ENCODE results near the gene PLXNC1.

Gene PLXNC1

DNA sequence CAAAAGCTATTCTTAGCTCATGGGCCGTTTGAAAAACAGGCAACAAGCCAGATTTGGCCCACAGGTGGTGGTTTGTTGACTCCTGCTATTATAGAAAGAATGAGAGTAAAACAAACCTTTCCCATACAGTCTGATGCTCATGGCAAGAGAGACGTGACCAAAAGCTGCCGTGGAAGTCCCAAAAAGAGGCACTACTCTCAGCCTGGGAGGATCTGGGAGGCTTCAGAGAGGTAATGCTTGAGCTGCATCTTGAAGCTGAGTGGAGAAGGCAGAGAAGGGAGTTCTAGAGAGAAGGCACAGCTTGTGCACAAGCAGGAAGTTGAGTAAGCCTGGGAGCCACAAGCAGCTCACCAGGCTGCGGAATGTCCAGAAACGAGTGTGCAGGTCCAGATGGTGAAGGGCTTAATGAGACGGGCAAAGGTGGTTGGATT lies 9.6 kb downstream of the PLXNC1 start:
- TF ChIP-seq, protein P1, sequence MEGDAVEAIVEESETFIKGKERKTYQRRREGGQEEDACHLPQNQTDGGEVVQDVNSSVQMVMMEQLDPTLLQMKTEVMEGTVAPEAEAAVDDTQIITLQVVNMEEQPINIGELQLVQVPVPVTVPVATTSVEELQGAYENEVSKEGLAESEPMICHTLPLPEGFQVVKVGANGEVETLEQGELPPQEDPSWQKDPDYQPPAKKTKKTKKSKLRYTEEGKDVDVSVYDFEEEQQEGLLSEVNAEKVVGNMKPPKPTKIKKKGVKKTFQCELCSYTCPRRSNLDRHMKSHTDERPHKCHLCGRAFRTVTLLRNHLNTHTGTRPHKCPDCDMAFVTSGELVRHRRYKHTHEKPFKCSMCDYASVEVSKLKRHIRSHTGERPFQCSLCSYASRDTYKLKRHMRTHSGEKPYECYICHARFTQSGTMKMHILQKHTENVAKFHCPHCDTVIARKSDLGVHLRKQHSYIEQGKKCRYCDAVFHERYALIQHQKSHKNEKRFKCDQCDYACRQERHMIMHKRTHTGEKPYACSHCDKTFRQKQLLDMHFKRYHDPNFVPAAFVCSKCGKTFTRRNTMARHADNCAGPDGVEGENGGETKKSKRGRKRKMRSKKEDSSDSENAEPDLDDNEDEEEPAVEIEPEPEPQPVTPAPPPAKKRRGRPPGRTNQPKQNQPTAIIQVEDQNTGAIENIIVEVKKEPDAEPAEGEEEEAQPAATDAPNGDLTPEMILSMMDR (IDR thresholded peaks at IDR 0.05; ENCODE audit: insufficient read depth, missing control alignments): no peak
- no peak for FAIRE-seq
- DNase-seq (ENCODE audit: insufficient read length, low spot score): no peak

GRCh38 chr12:94158666-94159065 lies 10.3 kb downstream of the PLXNC1 start:
- TF ChIP-seq, protein P1 (IDR thresholded peaks at IDR 0.05; ENCODE audit: insufficient read depth, missing control alignments): no peak
- no peak for FAIRE-seq

DNA sequence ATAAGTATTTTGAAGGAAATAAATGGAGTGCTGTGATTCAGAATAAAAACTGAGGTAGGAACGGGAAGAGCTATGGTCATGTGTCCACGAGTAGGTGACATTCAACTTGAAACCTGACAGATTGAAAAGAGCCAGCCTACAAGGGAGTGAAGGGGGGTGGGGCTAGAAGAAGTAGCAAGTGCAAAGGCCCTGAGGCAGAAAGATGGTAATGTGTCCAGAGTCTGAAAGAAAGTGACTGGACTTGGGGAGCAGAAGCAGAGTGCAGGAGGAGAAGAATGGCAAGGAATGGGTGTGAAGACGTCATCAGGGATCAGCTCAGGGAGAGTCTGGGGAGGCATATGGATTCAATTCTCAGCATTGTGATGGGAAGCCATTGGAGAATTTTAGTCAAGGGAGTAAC lies 13.7 kb downstream of the PLXNC1 start:
- no peak for FAIRE-seq
- TF ChIP-seq, protein P1 (IDR thresholded peaks at IDR 0.05; ENCODE audit: insufficient read depth, missing control alignments): no peak
- no peak for DNase-seq (ENCODE audit: insufficient read length, low spot score)

More at GRCh38 chr12:94158666-94159065, 10.3 kb downstream of the PLXNC1 start:
- DNase-seq (ENCODE audit: insufficient read length, low spot score): no peak

DNA sequence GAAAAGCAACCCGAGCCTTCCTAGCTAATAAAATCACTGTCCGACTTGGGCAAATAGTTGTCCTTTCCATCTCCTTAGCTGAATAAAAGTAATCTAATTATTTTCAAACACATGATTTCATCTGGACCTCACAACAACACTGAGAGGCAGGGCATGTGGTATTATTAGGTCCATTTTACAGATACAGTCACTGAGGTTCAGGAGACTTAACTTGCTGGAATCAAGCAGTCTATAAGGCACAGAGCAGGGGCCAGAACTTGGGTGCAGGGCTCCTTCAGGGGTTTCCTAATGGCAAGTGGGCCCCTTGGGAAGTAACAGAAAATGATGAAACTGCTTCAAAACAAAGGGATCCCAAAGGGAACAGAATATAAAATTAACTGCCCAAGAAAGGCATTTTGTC lies 15.5 kb downstream of the PLXNC1 start:
- TF ChIP-seq, protein P1 (IDR thresholded peaks at IDR 0.05; ENCODE audit: insufficient read depth, missing control alignments): no peak
- no peak for FAIRE-seq

GRCh38 chr12:94165138-94165537 lies 16.8 kb downstream of the PLXNC1 start:
- DNase-seq (ENCODE audit: insufficient read length, low spot score) (no peak), FAIRE-seq (no peak)
- TF ChIP-seq, protein P1 (IDR thresholded peaks at IDR 0.05; ENCODE audit: insufficient read depth, missing control alignments): no peak

More for the DNA sequence above, 15.5 kb downstream of the PLXNC1 start:
- no peak for DNase-seq (ENCODE audit: insufficient read length, low spot score)

- no peak for DNase-seq (ENCODE audit: insufficient read length, low spot score)
- TF ChIP-seq, protein P1 (IDR thresholded peaks at IDR 0.05; ENCODE audit: insufficient read depth, missing control alignments): no peak
- no peak for FAIRE-seq
These were observed 17.4 kb downstream of the PLXNC1 start for GRCh38 chr12:94165670-94166364.

GRCh38 chr12:94167071-94167755 lies 18.8 kb downstream of the PLXNC1 start:
- TF ChIP-seq, protein P1 (IDR thresholded peaks at IDR 0.05; ENCODE audit: insufficient read depth, missing control alignments): no peak
- DNase-seq (ENCODE audit: insufficient read length, low spot score): no peak
- FAIRE-seq: no peak

All from D721Med (cell line).